HCT116 (cell line): ENCODE data around the gene KRTAP12-3.

Experiments used
- EGR1 ChIP-seq: IDR thresholded peaks from 2 replicates; pipeline ENCODE4 v1.6.1; 2012; ENCODE audit warnings: low read depth
- POLR2A ChIP-seq: IDR thresholded peaks from 2 replicates; pipeline ENCODE4 v1.7.0; 2011; ENCODE audit warnings: borderline replicate concordance; ENCODE audit not compliant: insufficient read depth, insufficient read length; ENCODE audit errors: extremely low read depth
- POLR2AphosphoS5 ChIP-seq: IDR thresholded peaks from 2 replicates; pipeline ENCODE4 v1.6.1; 2011; ENCODE audit warnings: mild to moderate bottlenecking, low read depth, low read length, moderate library complexity
- TCF7L2 ChIP-seq: IDR thresholded peaks from 2 replicates; pipeline ENCODE4 v1.7.0; 2011; ENCODE audit warnings: borderline replicate concordance, inconsistent platforms; ENCODE audit not compliant: insufficient read depth, insufficient read length; ENCODE audit errors: extremely low read depth
- TF ChIP-seq, protein P1 (sequence below), 3 experiments: fragments of 200-600 bp in 1 of 3; sonication (generic) in 1 of 3; IDR thresholded peaks in 2 of 3; conservative IDR thresholded peaks in 1 of 3; 2 replicates each; pipeline ENCODE4 v1.5.1; 2012 to 2017; ENCODE audit warnings: low read depth in 2 of 3, low read length in 2 of 3, antibody characterized with exemption in 1 of 3, borderline replicate concordance in 1 of 3, control low read depth in 1 of 3, mild to moderate bottlenecking in 1 of 3, mixed read lengths in 1 of 3, mixed run types in 1 of 3, moderate library complexity in 1 of 3; ENCODE audit not compliant: insufficient read depth in 1 of 3
- TF ChIP-seq, protein P2 (sequence below): IDR thresholded peaks from 2 replicates; pipeline ENCODE4 v1.6.1; 2012; ENCODE audit warnings: low read depth
- TF ChIP-seq, protein P3 (sequence below): IDR thresholded peaks from 2 replicates; pipeline ENCODE4 v1.6.1; 2012

DNA sequence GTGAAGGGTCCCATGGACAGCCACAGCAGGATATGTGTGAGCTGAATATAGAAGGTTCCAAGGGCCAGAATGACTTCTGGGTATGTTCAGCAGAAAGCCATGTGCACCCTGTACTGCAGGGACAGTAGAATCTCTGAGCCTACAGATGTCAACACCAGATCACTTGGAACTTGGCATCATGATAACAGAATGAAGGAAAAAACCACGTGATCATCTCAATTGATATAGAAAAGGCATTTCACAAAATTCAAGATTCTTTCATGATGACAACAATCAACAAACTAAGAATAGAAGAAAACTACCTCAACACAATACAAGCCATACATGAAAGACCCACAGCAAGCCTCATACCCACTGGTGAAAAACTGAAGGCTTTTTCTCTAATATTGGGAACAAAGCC lies 9.9 kb downstream of the KRTAP12-3 start:
- TF ChIP-seq, protein P1, sequence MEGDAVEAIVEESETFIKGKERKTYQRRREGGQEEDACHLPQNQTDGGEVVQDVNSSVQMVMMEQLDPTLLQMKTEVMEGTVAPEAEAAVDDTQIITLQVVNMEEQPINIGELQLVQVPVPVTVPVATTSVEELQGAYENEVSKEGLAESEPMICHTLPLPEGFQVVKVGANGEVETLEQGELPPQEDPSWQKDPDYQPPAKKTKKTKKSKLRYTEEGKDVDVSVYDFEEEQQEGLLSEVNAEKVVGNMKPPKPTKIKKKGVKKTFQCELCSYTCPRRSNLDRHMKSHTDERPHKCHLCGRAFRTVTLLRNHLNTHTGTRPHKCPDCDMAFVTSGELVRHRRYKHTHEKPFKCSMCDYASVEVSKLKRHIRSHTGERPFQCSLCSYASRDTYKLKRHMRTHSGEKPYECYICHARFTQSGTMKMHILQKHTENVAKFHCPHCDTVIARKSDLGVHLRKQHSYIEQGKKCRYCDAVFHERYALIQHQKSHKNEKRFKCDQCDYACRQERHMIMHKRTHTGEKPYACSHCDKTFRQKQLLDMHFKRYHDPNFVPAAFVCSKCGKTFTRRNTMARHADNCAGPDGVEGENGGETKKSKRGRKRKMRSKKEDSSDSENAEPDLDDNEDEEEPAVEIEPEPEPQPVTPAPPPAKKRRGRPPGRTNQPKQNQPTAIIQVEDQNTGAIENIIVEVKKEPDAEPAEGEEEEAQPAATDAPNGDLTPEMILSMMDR (IDR thresholded peaks at IDR 0.05 in 2 of 3, conservative IDR thresholded peaks at IDR 0.05 in 1 of 3; ENCODE audit: borderline replicate concordance in 1 of 3, insufficient read depth in 1 of 3, low read depth in 2 of 3, low read length in 2 of 3), result no peak
- TF ChIP-seq POLR2AphosphoS5, result no peak
- TF ChIP-seq, protein P2, sequence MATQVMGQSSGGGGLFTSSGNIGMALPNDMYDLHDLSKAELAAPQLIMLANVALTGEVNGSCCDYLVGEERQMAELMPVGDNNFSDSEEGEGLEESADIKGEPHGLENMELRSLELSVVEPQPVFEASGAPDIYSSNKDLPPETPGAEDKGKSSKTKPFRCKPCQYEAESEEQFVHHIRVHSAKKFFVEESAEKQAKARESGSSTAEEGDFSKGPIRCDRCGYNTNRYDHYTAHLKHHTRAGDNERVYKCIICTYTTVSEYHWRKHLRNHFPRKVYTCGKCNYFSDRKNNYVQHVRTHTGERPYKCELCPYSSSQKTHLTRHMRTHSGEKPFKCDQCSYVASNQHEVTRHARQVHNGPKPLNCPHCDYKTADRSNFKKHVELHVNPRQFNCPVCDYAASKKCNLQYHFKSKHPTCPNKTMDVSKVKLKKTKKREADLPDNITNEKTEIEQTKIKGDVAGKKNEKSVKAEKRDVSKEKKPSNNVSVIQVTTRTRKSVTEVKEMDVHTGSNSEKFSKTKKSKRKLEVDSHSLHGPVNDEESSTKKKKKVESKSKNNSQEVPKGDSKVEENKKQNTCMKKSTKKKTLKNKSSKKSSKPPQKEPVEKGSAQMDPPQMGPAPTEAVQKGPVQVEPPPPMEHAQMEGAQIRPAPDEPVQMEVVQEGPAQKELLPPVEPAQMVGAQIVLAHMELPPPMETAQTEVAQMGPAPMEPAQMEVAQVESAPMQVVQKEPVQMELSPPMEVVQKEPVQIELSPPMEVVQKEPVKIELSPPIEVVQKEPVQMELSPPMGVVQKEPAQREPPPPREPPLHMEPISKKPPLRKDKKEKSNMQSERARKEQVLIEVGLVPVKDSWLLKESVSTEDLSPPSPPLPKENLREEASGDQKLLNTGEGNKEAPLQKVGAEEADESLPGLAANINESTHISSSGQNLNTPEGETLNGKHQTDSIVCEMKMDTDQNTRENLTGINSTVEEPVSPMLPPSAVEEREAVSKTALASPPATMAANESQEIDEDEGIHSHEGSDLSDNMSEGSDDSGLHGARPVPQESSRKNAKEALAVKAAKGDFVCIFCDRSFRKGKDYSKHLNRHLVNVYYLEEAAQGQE, result no peak
- TF ChIP-seq TCF7L2, result no peak
- no peak for TF ChIP-seq EGR1
- TF ChIP-seq, protein P3, sequence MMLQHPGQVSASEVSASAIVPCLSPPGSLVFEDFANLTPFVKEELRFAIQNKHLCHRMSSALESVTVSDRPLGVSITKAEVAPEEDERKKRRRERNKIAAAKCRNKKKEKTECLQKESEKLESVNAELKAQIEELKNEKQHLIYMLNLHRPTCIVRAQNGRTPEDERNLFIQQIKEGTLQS, result no peak
- no peak for TF ChIP-seq POLR2A
